Measurements from ENCODE around the gene STXBP5.
A peak's percentile ranks its signal among the peaks of the same experiment; 100 is the strongest.

STXBP5 gene

GRCh38 chr6:147223736-147224135, 19.5 kb downstream of the STXBP5 start:
- no peak for TF ChIP-seq CTCF (conservative IDR thresholded peaks at IDR 0.05; ENCODE audit: low read length)
- H3K4me3 ChIP-seq (ENCODE audit: low read length) = no peak overlapping the region
- DNase-seq (ENCODE audit: low read depth) = peak; percentile 52

GRCh38 chr6:147226163-147226724, 22.0 kb downstream of the STXBP5 start:
- DNase-seq (ENCODE audit: low read depth) = no peak
- no peak overlapping the region for H3K4me3 ChIP-seq (ENCODE audit: low read length)
- TF ChIP-seq CTCF (conservative IDR thresholded peaks at IDR 0.05; ENCODE audit: low read length) = no peak

- no peak overlapping the region for H3K4me3 ChIP-seq (ENCODE audit: low read length)
- TF ChIP-seq CTCF (conservative IDR thresholded peaks at IDR 0.05; ENCODE audit: low read length) = no peak
Observed at GRCh38 chr6:147226877-147227276, 22.7 kb downstream of the STXBP5 start.

GRCh38 chr6:147227770-147228320, 23.6 kb downstream of the STXBP5 start:
- no peak for TF ChIP-seq CTCF (conservative IDR thresholded peaks at IDR 0.05; ENCODE audit: low read length)
- H3K4me3 ChIP-seq (ENCODE audit: low read length) = no peak overlapping the region
- no peak for DNase-seq (ENCODE audit: low read depth)

More at GRCh38 chr6:147226877-147227276, 22.7 kb downstream of the STXBP5 start:
- DNase-seq (ENCODE audit: low read depth) = no peak

GRCh38 chr6:147231589-147231988, 27.4 kb downstream of the STXBP5 start:
- DNase-seq (ENCODE audit: low read depth) = no peak
- no peak overlapping the region for H3K4me3 ChIP-seq (ENCODE audit: low read length)
- no peak for TF ChIP-seq CTCF (conservative IDR thresholded peaks at IDR 0.05; ENCODE audit: low read length)

GRCh38 chr6:147234685-147235084, 30.5 kb downstream of the STXBP5 start:
- no peak for DNase-seq (ENCODE audit: low read depth)
- H3K4me3 ChIP-seq (ENCODE audit: low read length) = no peak overlapping the region
- no peak for TF ChIP-seq CTCF (conservative IDR thresholded peaks at IDR 0.05; ENCODE audit: low read length)

GRCh38 chr6:147238164-147238563, 33.9 kb downstream of the STXBP5 start:
- DNase-seq (ENCODE audit: low read depth) = no peak
- H3K4me3 ChIP-seq (ENCODE audit: low read length) = no peak overlapping the region
- TF ChIP-seq CTCF (conservative IDR thresholded peaks at IDR 0.05; ENCODE audit: low read length) = no peak

All from AG10803 (cell line).